GM20000 (cell line): ENCODE results near the gene LTBP2.

Experiments used
- DNase-seq: peaks from one replicate; pipeline ENCODE4 v3.0.0; 2012; ENCODE audit warnings: low spot score
- CTCF ChIP-seq: IDR thresholded peaks from 2 replicates; pipeline ENCODE4 v1.5.1; 2012; ENCODE audit warnings: mild to moderate bottlenecking, control low read depth; ENCODE audit errors: extremely low read depth, missing control alignments

Gene LTBP2

GRCh38 chr14:74575507-74575906 lies 36.5 kb downstream of the LTBP2 start:
- no peak for DNase-seq
- TF ChIP-seq CTCF, result no peak

- DNase-seq, result no peak
- no peak for TF ChIP-seq CTCF
Measured at GRCh38 chr14:74574706-74575105, 37.3 kb downstream of the LTBP2 start.

GRCh38 chr14:74574090-74574433 lies 38.0 kb downstream of the LTBP2 start:
- no peak for TF ChIP-seq CTCF
- DNase-seq, result no peak

GRCh38 chr14:74573421-74574089 lies 38.5 kb downstream of the LTBP2 start:
- no peak for TF ChIP-seq CTCF
- DNase-seq, result no peak

- TF ChIP-seq CTCF, result no peak
- no peak for DNase-seq
Measured at GRCh38 chr14:74572726-74573301, 39.2 kb downstream of the LTBP2 start.

GRCh38 chr14:74571901-74572725 lies 39.9 kb downstream of the LTBP2 start:
- TF ChIP-seq CTCF, result no peak
- DNase-seq, result no peak

- TF ChIP-seq CTCF, result no peak
Measured at GRCh38 chr14:74571441-74571841, 40.6 kb downstream of the LTBP2 start.

More at GRCh38 chr14:74571441-74571841, 40.6 kb downstream of the LTBP2 start:
- no peak for DNase-seq
